Hepatocyte (in vitro differentiated cells): Measurements from ENCODE around the gene ADGRA3.

Source experiments
- CTCF ChIP-seq: fragments of 200-600 bp; sonication (generic); IDR thresholded peaks from 2 replicates; pipeline ENCODE4 v1.5.1; 2016; ENCODE audit warnings: antibody characterized with exemption, mild to moderate bottlenecking; ENCODE audit not compliant: poor library complexity
- EZH2phosphoT487 ChIP-seq: fragments of 200-600 bp; sonication (generic); IDR thresholded peaks from one replicate; pipeline ENCODE4 v1.6.1; 2018; ENCODE audit warnings: antibody characterized with exemption, mild to moderate bottlenecking, low read depth, moderate library complexity; ENCODE audit not compliant: unreplicated experiment, severe bottlenecking

GRCh38 chr4:22391551-22391950 is 124.3 kb downstream of the ADGRA3 start:
- TF ChIP-seq CTCF (no peak), EZH2phosphoT487 (no peak)
